ENCODE data around the gene CEP250.

The CEP250 gene

GRCh38 chr20:35515949-35516645 is 60.7 kb downstream of the CEP250 start:
- TF ChIP-seq GATA2 (IDR thresholded peaks at IDR 0.05; ENCODE audit: low read depth, low read length): no peak
- no peak for TF ChIP-seq GATA3 (IDR thresholded peaks at IDR 0.05; ENCODE audit: low read depth, low read length)

DNA sequence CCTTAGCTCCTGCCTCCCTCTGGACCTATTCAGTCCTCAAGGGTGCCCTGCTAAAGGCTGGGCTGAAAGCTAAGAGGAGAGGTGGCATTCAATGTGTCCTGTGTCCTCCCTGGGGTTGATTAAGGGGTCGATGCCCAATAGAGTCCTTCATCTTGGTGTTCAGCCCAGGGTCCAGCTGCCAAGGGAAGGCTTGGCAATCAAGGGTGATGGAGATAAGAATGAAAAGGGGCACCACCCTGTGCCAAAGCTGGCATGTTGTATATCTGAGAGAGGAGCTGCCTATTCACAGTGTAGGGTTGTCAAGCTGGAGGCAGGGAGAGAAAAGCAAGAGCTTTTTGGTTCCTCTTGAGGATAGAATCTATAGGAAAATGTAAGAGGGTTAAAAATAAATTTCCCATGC is 61.7 kb downstream of the CEP250 start:
- no peak for TF ChIP-seq GATA2 (IDR thresholded peaks at IDR 0.05; ENCODE audit: low read depth, low read length)
- no peak for TF ChIP-seq GATA3 (IDR thresholded peaks at IDR 0.05; ENCODE audit: low read depth, low read length)

DNA sequence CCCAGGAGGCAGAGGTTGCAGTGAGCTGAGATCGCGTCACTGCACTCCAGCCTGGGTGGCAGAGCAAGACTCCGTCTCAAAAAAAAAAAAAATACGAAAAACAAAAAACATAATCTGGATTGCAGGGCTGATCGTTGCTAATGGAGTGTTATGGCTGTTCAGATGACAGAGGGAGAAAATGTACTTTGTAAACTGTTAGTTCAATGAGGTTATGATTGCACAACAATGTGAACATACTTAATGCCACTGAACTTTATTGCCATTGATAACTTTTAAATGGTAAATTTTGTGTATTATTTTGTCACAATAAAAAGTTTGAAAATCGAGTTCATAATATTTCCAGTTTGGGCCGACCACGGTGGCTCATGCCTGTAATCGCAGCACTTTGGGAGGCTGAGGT is 63.6 kb downstream of the CEP250 start:
- TF ChIP-seq GATA3 (IDR thresholded peaks at IDR 0.05; ENCODE audit: low read depth, low read length): no peak
- TF ChIP-seq GATA2 (IDR thresholded peaks at IDR 0.05; ENCODE audit: low read depth, low read length): no peak

DNA sequence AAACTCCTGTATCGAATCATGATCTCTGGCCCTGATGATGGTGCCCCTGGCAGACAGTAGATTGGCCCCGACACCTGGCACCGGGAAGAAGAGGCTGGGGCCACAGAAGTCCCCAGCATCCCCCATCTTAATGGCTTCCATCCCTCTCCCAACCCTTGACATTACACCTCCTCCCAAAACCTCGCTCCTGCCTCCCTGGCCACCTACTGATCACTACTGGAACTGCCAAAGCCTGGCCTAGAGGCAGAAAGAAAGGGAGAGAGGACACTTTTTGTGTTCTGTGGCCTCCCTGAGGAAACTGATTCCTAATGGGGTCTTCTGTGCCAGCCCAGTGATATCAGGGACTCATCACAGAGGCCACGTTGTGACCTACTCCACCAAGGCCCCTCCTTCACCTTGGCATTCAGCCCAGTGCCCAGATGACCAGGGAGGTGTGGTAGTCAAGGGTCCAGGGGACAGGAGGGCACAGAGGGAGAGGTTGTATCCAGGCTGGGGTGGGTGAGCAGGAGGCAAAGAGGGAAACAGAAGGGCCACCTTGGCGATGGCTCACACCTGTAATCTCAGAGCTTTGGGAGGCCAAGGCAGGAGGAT is 68.0 kb downstream of the CEP250 start:
- TF ChIP-seq GATA2 (IDR thresholded peaks at IDR 0.05; ENCODE audit: low read depth, low read length) (no peak), GATA3 (IDR thresholded peaks at IDR 0.05; ENCODE audit: low read depth, low read length) (no peak)

GRCh38 chr20:35525639-35526038 is 70.2 kb downstream of the CEP250 start:
- TF ChIP-seq GATA2 (IDR thresholded peaks at IDR 0.05; ENCODE audit: low read depth, low read length): no peak
- TF ChIP-seq GATA3 (IDR thresholded peaks at IDR 0.05; ENCODE audit: low read depth, low read length): no peak

DNA sequence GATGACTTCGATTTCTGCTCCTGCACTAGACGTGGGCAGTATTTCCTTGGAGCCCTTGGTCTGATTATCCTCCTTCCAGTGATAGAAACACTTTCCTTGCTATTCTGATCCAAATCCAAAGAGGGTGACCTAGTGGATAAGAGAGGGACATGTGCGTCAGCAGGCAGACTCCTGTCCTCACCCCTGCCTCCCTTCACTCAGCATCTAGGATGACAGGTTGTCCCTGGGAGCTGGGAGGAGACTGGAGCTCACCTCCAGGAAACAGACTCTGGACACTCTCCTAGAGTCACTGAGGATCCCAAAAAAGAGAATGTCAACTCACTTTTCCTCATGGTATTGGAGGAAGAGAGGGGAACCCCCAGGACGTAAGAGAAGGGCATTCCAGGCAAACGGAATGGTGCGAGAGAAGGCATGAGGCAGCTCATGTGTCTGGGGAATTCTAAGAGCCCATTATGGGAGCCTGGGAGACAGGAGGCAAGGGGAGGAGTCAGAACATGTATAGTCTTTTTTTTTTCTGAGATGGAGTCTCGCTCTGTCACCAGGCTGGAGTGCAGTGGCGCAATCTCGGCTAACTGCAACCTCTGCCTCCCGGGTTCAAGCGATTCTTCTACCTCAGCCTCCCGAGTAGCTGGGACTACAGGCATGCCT is 71.8 kb downstream of the CEP250 start:
- TF ChIP-seq GATA2 (IDR thresholded peaks at IDR 0.05; ENCODE audit: low read depth, low read length) (no peak), GATA3 (IDR thresholded peaks at IDR 0.05; ENCODE audit: low read depth, low read length) (no peak)

GRCh38 chr20:35529552-35529951 is 74.2 kb downstream of the CEP250 start, which contains the start of gene C20orf173:
C20orf173 (minus strand) TSS chr20:35529652; CDS start chr20:35529373, 279 bp downstream.
- TF ChIP-seq GATA2 (IDR thresholded peaks at IDR 0.05; ENCODE audit: low read depth, low read length) (no peak), GATA3 (IDR thresholded peaks at IDR 0.05; ENCODE audit: low read depth, low read length) (no peak)

DNA sequence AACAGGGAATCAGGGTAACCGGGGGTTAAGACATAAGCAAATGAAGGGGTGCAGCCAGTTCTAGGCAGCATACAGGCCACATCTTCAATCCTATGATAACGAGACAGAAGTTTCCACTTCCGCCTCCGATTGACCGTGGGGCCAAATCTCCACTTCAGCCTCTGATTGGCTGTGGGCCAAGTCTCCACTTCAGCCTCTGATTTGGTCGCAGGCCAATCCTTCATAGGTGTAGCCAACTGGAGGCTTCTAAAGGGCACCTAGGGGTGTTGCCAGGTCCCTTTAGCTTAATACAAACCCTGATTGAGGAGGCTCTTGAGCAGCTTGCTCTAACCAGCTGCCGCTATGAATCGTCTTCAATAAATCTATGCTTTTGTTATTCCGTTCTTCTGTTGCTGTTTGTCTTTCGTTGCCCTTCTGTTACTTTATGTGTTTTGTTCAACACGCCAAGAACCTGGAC is 84.4 kb downstream of the CEP250 start:
- no peak for TF ChIP-seq GATA2 (IDR thresholded peaks at IDR 0.05; ENCODE audit: low read depth, low read length)
- no peak for TF ChIP-seq GATA3 (IDR thresholded peaks at IDR 0.05; ENCODE audit: low read depth, low read length)

- TF ChIP-seq GATA3 (IDR thresholded peaks at IDR 0.05; ENCODE audit: low read depth, low read length) (no peak), GATA2 (IDR thresholded peaks at IDR 0.05; ENCODE audit: low read depth, low read length) (no peak)
These were observed 85.9 kb downstream of the CEP250 start for GRCh38 chr20:35541118-35541782.

- TF ChIP-seq GATA3 (IDR thresholded peaks at IDR 0.05; ENCODE audit: low read depth, low read length): no peak
- no peak for TF ChIP-seq GATA2 (IDR thresholded peaks at IDR 0.05; ENCODE audit: low read depth, low read length)
These were observed 86.6 kb downstream of the CEP250 start, which contains the start of gene ERGIC3 for GRCh38 chr20:35541783-35542662. ERGIC3 (plus strand) TSS chr20:35542078; CDS start chr20:35542098, 20 bp downstream.

- TF ChIP-seq GATA3 (IDR thresholded peaks at IDR 0.05; ENCODE audit: low read depth, low read length) (no peak), GATA2 (IDR thresholded peaks at IDR 0.05; ENCODE audit: low read depth, low read length) (no peak)
These were observed 87.6 kb downstream of the CEP250 start for GRCh38 chr20:35542990-35543389.

DNA sequence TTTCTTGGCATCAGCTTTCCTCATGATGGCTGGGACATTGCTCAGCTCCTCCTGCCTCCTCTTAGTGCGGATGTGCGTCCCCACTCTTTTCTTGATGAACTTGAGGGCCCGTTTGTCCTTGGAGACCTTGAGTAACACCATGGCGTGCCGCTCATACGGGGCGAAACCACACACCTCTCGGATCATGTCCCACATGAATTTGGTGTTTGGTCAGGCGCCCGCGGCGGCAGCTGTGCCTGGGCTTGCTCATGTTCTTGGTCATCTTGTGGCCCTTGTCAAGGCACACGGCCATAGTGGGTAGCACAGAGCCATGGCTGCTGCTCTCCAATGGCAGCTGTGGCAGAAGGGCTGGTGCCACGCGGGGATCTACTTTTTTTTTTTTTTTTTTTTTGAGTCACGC is 89.0 kb downstream of the CEP250 start:
- TF ChIP-seq GATA2 (IDR thresholded peaks at IDR 0.05; ENCODE audit: low read depth, low read length) (no peak), GATA3 (IDR thresholded peaks at IDR 0.05; ENCODE audit: low read depth, low read length) (no peak)

DNA sequence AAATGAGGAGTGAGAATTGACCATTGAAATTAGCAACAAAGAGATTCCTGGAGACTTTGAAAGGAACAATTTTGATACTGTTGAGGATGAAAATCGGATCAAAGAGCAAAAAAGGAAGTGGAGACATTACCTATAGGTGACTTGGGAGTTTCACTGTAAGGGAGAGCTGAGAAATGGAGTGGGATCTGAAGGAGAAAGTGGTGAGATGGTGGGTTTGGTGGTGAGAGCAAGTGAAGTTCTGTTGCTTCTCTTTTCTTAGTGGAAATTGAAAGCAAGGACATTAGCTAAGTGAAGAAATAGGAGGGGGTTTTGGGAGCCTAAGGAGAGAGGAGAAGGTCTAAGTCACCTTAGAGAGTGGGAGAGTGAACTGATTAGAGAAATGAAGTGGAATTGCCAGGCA is 90.7 kb downstream of the CEP250 start:
- no peak for TF ChIP-seq GATA2 (IDR thresholded peaks at IDR 0.05; ENCODE audit: low read depth, low read length)
- TF ChIP-seq GATA3 (IDR thresholded peaks at IDR 0.05; ENCODE audit: low read depth, low read length): no peak
